Measurements from ENCODE around the gene ANKRD35. TPM values are rescaled to one million over a fixed set of nuclear protein-coding genes. Genes with fewer than 3 reads are reported as not detected.

Gene ANKRD35
- total RNA-seq, 5 donors from 2014 or later (not counting 1 experiment from before 2014, with no cell fraction given): 0.09 TPM; not detected in 4

GRCh38 chr1:145863282-145864018 is 22.2 kb downstream of the ANKRD35 start:
- peaks cover under 1 to 5% (median 3%) of the 10 kb centered on the region in 3 donors for H3K4me1 Mint-ChIP-seq
- no peaks in the 10 kb centered on the region for H3K36me3 Mint-ChIP-seq
- no peak overlapping the region for H3K4me3 Mint-ChIP-seq
- no peaks in the 10 kb centered on the region for H3K9me3 Mint-ChIP-seq
- no peak for DNase-seq
- Histone ChIP-seq H3K36me3 (ENCODE audit: control insufficient read depth in 2 of 2, extremely low read depth in 1 of 2, insufficient read depth in 1 of 2, low read length in 1 of 2) (no peaks in the 10 kb centered on the region), H3K4me1 (ENCODE audit: control insufficient read depth in 1 of 2, extremely low read depth in 1 of 2, insufficient read depth in 2 of 2, low read length in 2 of 2) (peaks cover 2 to 9% of the 10 kb centered on the region in 2 experiments), H3K9me3 (no peaks in the 10 kb centered on the region), H3K4me3 (ENCODE audit: control insufficient read depth in 1 of 2, extremely low read depth in 1 of 2, low read length in 1 of 2) (no peak overlapping the region), H3K27me3 (replicated peaks in 1 of 2; ENCODE audit: control insufficient read depth in 2 of 2, extremely low read depth in 1 of 2, insufficient read depth in 2 of 2, low read length in 1 of 2) (no peaks in the 10 kb centered on the region), H3K27ac (ENCODE audit: low read length) (no peak overlapping the region)
- CTCF ChIA-PET: interaction anchor here in 1 of 2 donors (0.8 kb wide), 2 partner anchors 51 to 54 kb away, joined by 3 read pairs; no protein-coding TSS in a partner anchor
- H3K27ac Mint-ChIP-seq: no peak overlapping the region
- H3K27me3 Mint-ChIP-seq: peaks cover 0 to 1% of the 10 kb centered on the region in 2 donors
- no peak for ATAC-seq (replicated peaks in 1 of 4)
- POLR2A ChIA-PET: interaction anchor here in 1 of 2 donors (1.2 kb wide), 1 partner anchor 9 kb away, joined by 3 read pairs; no protein-coding TSS in a partner anchor
- WGBS (ENCODE audit: insufficient coverage): 96% methylated on average over 4 of the region's 5 CpGs

GRCh38 chr1:145859491-145860023 is 26.1 kb downstream of the ANKRD35 start:
- Histone ChIP-seq H3K9me3 (no peaks in the 10 kb centered on the region), H3K4me1 (ENCODE audit: control insufficient read depth in 1 of 2, extremely low read depth in 1 of 2, insufficient read depth in 2 of 2, low read length in 2 of 2) (peaks cover 2 to 21% of the 10 kb centered on the region in 2 experiments), H3K27me3 (replicated peaks in 1 of 2; ENCODE audit: control insufficient read depth in 2 of 2, extremely low read depth in 1 of 2, insufficient read depth in 2 of 2, low read length in 1 of 2) (no peaks in the 10 kb centered on the region), H3K36me3 (ENCODE audit: control insufficient read depth in 2 of 2, extremely low read depth in 1 of 2, insufficient read depth in 1 of 2, low read length in 1 of 2) (peaks cover 6 to 16% of the 10 kb centered on the region in 2 donors), H3K4me3 (ENCODE audit: control insufficient read depth in 1 of 2, extremely low read depth in 1 of 2, low read length in 1 of 2) (peak overlapping the region; percentile 93 to 96), H3K27ac (ENCODE audit: low read length) (peak overlapping the region; percentile 63)
- WGBS (ENCODE audit: insufficient coverage): under 1% methylated on average over 22 of the region's 41 CpGs
- ChIA-PET CTCF (interaction anchor here (0.5 to 5.0 kb wide), 13 partner anchors 11 to 151 kb away, joined by 3 to 52 read pairs (median 4); partner anchors contain the start of genes NUDT17 (in 2 of the 2) and PEX11B (in 1 of the 2)), POLR2A (interaction anchor here (0.5 to 2.2 kb wide), 7 partner anchors 11 to 99 kb away, joined by 3 to 9 read pairs (median 4); partner anchors contain the start of genes LIX1L (in 1 of the 2), NUDT17 (in 1 of the 2), PEX11B (in 1 of the 2) and POLR3C (in 1 of the 2))
- ATAC-seq (replicated peaks in 1 of 4) (peak; percentile 61 to 65 (median 65)), DNase-seq (peak; percentile 24 to 81 (median 60))
- peak overlapping the region; percentile 84 to 90 for H3K27ac Mint-ChIP-seq
- H3K27me3 Mint-ChIP-seq: peaks cover 0 to 1% of the 10 kb centered on the region in 2 donors
- H3K9me3 Mint-ChIP-seq: no peaks in the 10 kb centered on the region
- peaks cover 17% of the 10 kb centered on the region for H3K36me3 Mint-ChIP-seq
- H3K4me3 Mint-ChIP-seq: peak overlapping the region; percentile 92 to 96 (median 94)
- H3K4me1 Mint-ChIP-seq: peaks cover 12 to 19% (median 18%) of the 10 kb centered on the region in 3 donors

GRCh38 chr1:145858901-145859490 is 26.7 kb downstream of the ANKRD35 start, which contains the start of gene PIAS3:
Gene PIAS3, minus strand, starts transcription at chr1:145859081. Its CDS starts 91 bp downstream, at chr1:145858990.
- peak within 1 kb of the TSS; percentile 84 to 90 for H3K27ac Mint-ChIP-seq
- Histone ChIP-seq H3K4me3 (ENCODE audit: control insufficient read depth in 1 of 2, extremely low read depth in 1 of 2, low read length in 1 of 2) (peak within 1 kb of the TSS; percentile 93 to 96), H3K4me1 (ENCODE audit: control insufficient read depth in 1 of 2, extremely low read depth in 1 of 2, insufficient read depth in 2 of 2, low read length in 2 of 2) (peaks cover 2 to 21% of the 10 kb centered on the region in 2 experiments), H3K9me3 (no peaks in the 10 kb centered on the region), H3K36me3 (ENCODE audit: control insufficient read depth in 2 of 2, extremely low read depth in 1 of 2, insufficient read depth in 1 of 2, low read length in 1 of 2) (peaks cover 10 to 22% of the 10 kb centered on the region in 2 donors), H3K27ac (ENCODE audit: low read length) (peak within 1 kb of the TSS; percentile 63), H3K27me3 (replicated peaks in 1 of 2; ENCODE audit: control insufficient read depth in 2 of 2, extremely low read depth in 1 of 2, insufficient read depth in 2 of 2, low read length in 1 of 2) (no peaks in the 10 kb centered on the region)
- H3K4me1 Mint-ChIP-seq: peaks cover 12 to 19% (median 18%) of the 10 kb centered on the region in 3 donors
- peaks cover 19% of the 10 kb centered on the region for H3K36me3 Mint-ChIP-seq
- CTCF ChIA-PET: interaction anchor here (0.5 to 5.0 kb wide), 18 partner anchors 10 to 152 kb away, joined by 3 to 52 read pairs (median 3); partner anchors contain the start of genes NUDT17 (in 2 of the 2), ANKRD35 (in 1 of the 2) and LIX1L (in 1 of the 2)
- peak within 1 kb of the TSS; percentile 92 to 96 (median 94) for H3K4me3 Mint-ChIP-seq
- 0% methylated on average over 25 of the region's 42 CpGs for WGBS (ENCODE audit: insufficient coverage)
- H3K9me3 Mint-ChIP-seq: no peaks in the 10 kb centered on the region
- peak; percentile 56 to 85 (median 73) for DNase-seq
- POLR2A ChIA-PET: interaction anchor here (0.5 to 2.2 kb wide), 9 partner anchors 12 to 193 kb away, joined by 3 to 9 read pairs (median 4); partner anchors contain the start of genes PEX11B (in 2 of the 2), LIX1L (in 1 of the 2), NUDT17 (in 1 of the 2) and RBM8A (in 1 of the 2)
- H3K27me3 Mint-ChIP-seq: no peaks in the 10 kb centered on the region
- peak; percentile 86 to 89 (median 87) for ATAC-seq (replicated peaks in 1 of 4)

- peaks cover 10 to 28% of the 10 kb centered on the region in 2 donors for H3K36me3 ChIP-seq (ENCODE audit: control insufficient read depth in 2 of 2, extremely low read depth in 1 of 2, insufficient read depth in 1 of 2, low read length in 1 of 2)
- CTCF ChIA-PET: interaction anchor here (0.6 to 5.0 kb wide), 14 partner anchors 10 to 121 kb away, joined by 3 to 52 read pairs (median 3); partner anchors contain the start of genes NUDT17 (in 2 of the 2), ANKRD35 (in 1 of the 2) and LIX1L (in 1 of the 2)
- peaks cover 2 to 21% of the 10 kb centered on the region in 2 experiments for H3K4me1 ChIP-seq (ENCODE audit: control insufficient read depth in 1 of 2, extremely low read depth in 1 of 2, insufficient read depth in 2 of 2, low read length in 2 of 2)
- peak overlapping the region; percentile 93 to 96 for H3K4me3 ChIP-seq (ENCODE audit: control insufficient read depth in 1 of 2, extremely low read depth in 1 of 2, low read length in 1 of 2)
- no peaks in the 10 kb centered on the region for H3K9me3 ChIP-seq
- Mint-ChIP-seq H3K27ac (peak overlapping the region; percentile 75 to 90), H3K4me3 (peak overlapping the region; percentile 92 to 96 (median 94)), H3K27me3 (no peaks in the 10 kb centered on the region), H3K9me3 (no peaks in the 10 kb centered on the region), H3K4me1 (peaks cover 12 to 19% (median 18%) of the 10 kb centered on the region in 3 donors), H3K36me3 (peaks cover 24% of the 10 kb centered on the region)
- POLR2A ChIA-PET: interaction anchor here (0.5 to 2.2 kb wide), 8 partner anchors 11 to 193 kb away, joined by 3 to 9 read pairs (median 4); partner anchors contain the start of genes PEX11B (in 2 of the 2), NUDT17 (in 1 of the 2) and RBM8A (in 1 of the 2)
- DNase-seq (peak in 25 of 35 experiments; percentile 13 to 75 (median 54)), ATAC-seq (replicated peaks in 1 of 4) (peak; percentile 44 to 68 (median 53))
- no peaks in the 10 kb centered on the region for H3K27me3 ChIP-seq (replicated peaks in 1 of 2; ENCODE audit: control insufficient read depth in 2 of 2, extremely low read depth in 1 of 2, insufficient read depth in 2 of 2, low read length in 1 of 2)
- 2% methylated on average over 19 of the region's 35 CpGs for WGBS (ENCODE audit: insufficient coverage)
- H3K27ac ChIP-seq (ENCODE audit: low read length): peak overlapping the region; percentile 63
These were observed 27.3 kb downstream of the ANKRD35 start for GRCh38 chr1:145858238-145858900.

- no peak for ATAC-seq (replicated peaks in 1 of 4)
- CTCF ChIA-PET: interaction anchor here (4.7 to 5.0 kb wide), 2 partner anchors 12 kb away, joined by 33 to 52 read pairs; partner anchors contain the start of gene NUDT17 (in 2 of the 2)
- DNase-seq: no peak
- no peaks in the 10 kb centered on the region for H3K27me3 ChIP-seq (replicated peaks in 1 of 2; ENCODE audit: control insufficient read depth in 2 of 2, extremely low read depth in 1 of 2, insufficient read depth in 2 of 2, low read length in 1 of 2)
- H3K4me3 Mint-ChIP-seq: peak overlapping the region; percentile 9 to 92 (median 18)
- H3K9me3 ChIP-seq: no peaks in the 10 kb centered on the region
- H3K27ac Mint-ChIP-seq: peak overlapping the region in 1 of 2 donors; percentile 90
- H3K27ac ChIP-seq (ENCODE audit: low read length): no peak overlapping the region
- H3K27me3 Mint-ChIP-seq: no peaks in the 10 kb centered on the region
- H3K36me3 ChIP-seq (ENCODE audit: control insufficient read depth in 2 of 2, extremely low read depth in 1 of 2, insufficient read depth in 1 of 2, low read length in 1 of 2): peaks cover 10 to 37% of the 10 kb centered on the region in 2 donors
- no peak overlapping the region for H3K4me3 ChIP-seq (ENCODE audit: control insufficient read depth in 1 of 2, extremely low read depth in 1 of 2, low read length in 1 of 2)
- peaks cover 29% of the 10 kb centered on the region for H3K36me3 Mint-ChIP-seq
- 100% methylated on average over 1 of the region's 4 CpGs for WGBS (ENCODE audit: insufficient coverage)
- POLR2A ChIA-PET: interaction anchor here in 1 of 2 donors (0.6 to 2.2 kb wide), 4 partner anchors 28 to 70 kb away, joined by 3 to 9 read pairs (median 5); partner anchors contain the start of genes ANKRD35, PEX11B and RBM8A
- peaks cover 2 to 21% of the 10 kb centered on the region in 2 experiments for H3K4me1 ChIP-seq (ENCODE audit: control insufficient read depth in 1 of 2, extremely low read depth in 1 of 2, insufficient read depth in 2 of 2, low read length in 2 of 2)
- H3K4me1 Mint-ChIP-seq: peaks cover 12 to 19% (median 18%) of the 10 kb centered on the region in 3 donors
- no peaks in the 10 kb centered on the region for H3K9me3 Mint-ChIP-seq
These were observed 28.5 kb downstream of the ANKRD35 start for GRCh38 chr1:145857170-145857569.

Data from T-cell (primary cell).